NK-92 (cell line): ENCODE measurements around the gene IGFBP2.

ENCODE experiments used
- DNase-seq: peaks from one replicate; lab custom pipeline; 2025; ENCODE audit not compliant: unreplicated experiment; lab: John Stamatoyannopoulos, UW

IGFBP2 gene

GRCh38 chr2:216615298-216616082, 17.7 kb upstream of the IGFBP2 start:
- DNase-seq: no peak

GRCh38 chr2:216616083-216616678, 17.0 kb upstream of the IGFBP2 start:
- no peak for DNase-seq

GRCh38 chr2:216617159-216617815, 15.9 kb upstream of the IGFBP2 start:
- DNase-seq: no peak

- no peak for DNase-seq
Measured at GRCh38 chr2:216618785-216619184, 14.4 kb upstream of the IGFBP2 start.

- no peak for DNase-seq
Measured at GRCh38 chr2:216619411-216620393, 13.5 kb upstream of the IGFBP2 start.

GRCh38 chr2:216620786-216621185, 12.4 kb upstream of the IGFBP2 start:
- no peak for DNase-seq

- DNase-seq: no peak
Measured at GRCh38 chr2:216621292-216621691, 11.9 kb upstream of the IGFBP2 start.

- no peak for DNase-seq
Measured at GRCh38 chr2:216622526-216622925, 10.7 kb upstream of the IGFBP2 start.

GRCh38 chr2:216624251-216624650, 9.0 kb upstream of the IGFBP2 start:
- no peak for DNase-seq

GRCh38 chr2:216626168-216626874, 6.9 kb upstream of the IGFBP2 start:
- DNase-seq: no peak

GRCh38 chr2:216626875-216627245, 6.4 kb upstream of the IGFBP2 start:
- no peak for DNase-seq

GRCh38 chr2:216629784-216630183, 3.4 kb upstream of the IGFBP2 start:
- DNase-seq: no peak

GRCh38 chr2:216632346-216632951, 771 bp upstream of the IGFBP2 start:
- DNase-seq: no peak

GRCh38 chr2:216633616-216634369, 573 bp downstream of the IGFBP2 start:
- no peak for DNase-seq

GRCh38 chr2:216634370-216635148, 1.3 kb downstream of the IGFBP2 start:
- no peak for DNase-seq

GRCh38 chr2:216635171-216635570, 2.0 kb downstream of the IGFBP2 start:
- DNase-seq: no peak

- DNase-seq: no peak
Measured at GRCh38 chr2:216635701-216636550, 2.7 kb downstream of the IGFBP2 start.
